ENCODE measurements around the gene GABRG3. TPM values are rescaled to one million over a fixed set of nuclear protein-coding genes. Genes with fewer than 3 reads are reported as not detected.

GABRG3 gene
- total and polyA plus RNA-seq, 12 donors = 0.08 to 1.1 (median 0.44) TPM; not detected in 5

- 78 to 81% (median 80%) methylated on average over 4 to 6 of the region's 6 CpGs for WGBS, 4 donors
- intact Hi-C loops (cut with DNase I) = no loop called here
Observed at GRCh38 chr15:27456807-27457206, 485.8 kb downstream of the GABRG3 start.

GRCh38 chr15:27457766-27458165, 486.8 kb downstream of the GABRG3 start:
- TF ChIP-seq, protein P1, sequence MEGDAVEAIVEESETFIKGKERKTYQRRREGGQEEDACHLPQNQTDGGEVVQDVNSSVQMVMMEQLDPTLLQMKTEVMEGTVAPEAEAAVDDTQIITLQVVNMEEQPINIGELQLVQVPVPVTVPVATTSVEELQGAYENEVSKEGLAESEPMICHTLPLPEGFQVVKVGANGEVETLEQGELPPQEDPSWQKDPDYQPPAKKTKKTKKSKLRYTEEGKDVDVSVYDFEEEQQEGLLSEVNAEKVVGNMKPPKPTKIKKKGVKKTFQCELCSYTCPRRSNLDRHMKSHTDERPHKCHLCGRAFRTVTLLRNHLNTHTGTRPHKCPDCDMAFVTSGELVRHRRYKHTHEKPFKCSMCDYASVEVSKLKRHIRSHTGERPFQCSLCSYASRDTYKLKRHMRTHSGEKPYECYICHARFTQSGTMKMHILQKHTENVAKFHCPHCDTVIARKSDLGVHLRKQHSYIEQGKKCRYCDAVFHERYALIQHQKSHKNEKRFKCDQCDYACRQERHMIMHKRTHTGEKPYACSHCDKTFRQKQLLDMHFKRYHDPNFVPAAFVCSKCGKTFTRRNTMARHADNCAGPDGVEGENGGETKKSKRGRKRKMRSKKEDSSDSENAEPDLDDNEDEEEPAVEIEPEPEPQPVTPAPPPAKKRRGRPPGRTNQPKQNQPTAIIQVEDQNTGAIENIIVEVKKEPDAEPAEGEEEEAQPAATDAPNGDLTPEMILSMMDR (IDR thresholded peaks at IDR 0.05) = no peak
- TF ChIP-seq POLR2A (IDR thresholded peaks at IDR 0.05) = no peak
- no peaks in the 10 kb centered on the region for H3K9me3 ChIP-seq (replicated peaks in 1 of 3)
- intact Hi-C loops (cut with DNase I) = no loop called here
- no peaks in the 10 kb centered on the region for H3K27me3 ChIP-seq
- H3K27ac ChIP-seq = no peak overlapping the region
- H3K36me3 ChIP-seq (replicated peaks in 1 of 2) = no peaks in the 10 kb centered on the region
- WGBS, 4 donors = 80 to 88% (median 84%) methylated on average over 6 of the region's 6 CpGs
- H3K4me3 ChIP-seq = no peak overlapping the region
- H3K4me1 ChIP-seq (replicated peaks in 1 of 2) = no peaks in the 10 kb centered on the region
- no peak for DNase-seq

More at GRCh38 chr15:27456807-27457206, 485.8 kb downstream of the GABRG3 start:
- no peak for DNase-seq
- H3K9me3 ChIP-seq (replicated peaks in 1 of 3) = no peaks in the 10 kb centered on the region
- H3K27ac ChIP-seq = no peak overlapping the region
- no peak for TF ChIP-seq POLR2A (IDR thresholded peaks at IDR 0.05)
- H3K4me3 ChIP-seq = no peak overlapping the region
- H3K36me3 ChIP-seq (replicated peaks in 1 of 2) = no peaks in the 10 kb centered on the region
- no peaks in the 10 kb centered on the region for H3K4me1 ChIP-seq (replicated peaks in 1 of 2)
- no peaks in the 10 kb centered on the region for H3K27me3 ChIP-seq

DNA sequence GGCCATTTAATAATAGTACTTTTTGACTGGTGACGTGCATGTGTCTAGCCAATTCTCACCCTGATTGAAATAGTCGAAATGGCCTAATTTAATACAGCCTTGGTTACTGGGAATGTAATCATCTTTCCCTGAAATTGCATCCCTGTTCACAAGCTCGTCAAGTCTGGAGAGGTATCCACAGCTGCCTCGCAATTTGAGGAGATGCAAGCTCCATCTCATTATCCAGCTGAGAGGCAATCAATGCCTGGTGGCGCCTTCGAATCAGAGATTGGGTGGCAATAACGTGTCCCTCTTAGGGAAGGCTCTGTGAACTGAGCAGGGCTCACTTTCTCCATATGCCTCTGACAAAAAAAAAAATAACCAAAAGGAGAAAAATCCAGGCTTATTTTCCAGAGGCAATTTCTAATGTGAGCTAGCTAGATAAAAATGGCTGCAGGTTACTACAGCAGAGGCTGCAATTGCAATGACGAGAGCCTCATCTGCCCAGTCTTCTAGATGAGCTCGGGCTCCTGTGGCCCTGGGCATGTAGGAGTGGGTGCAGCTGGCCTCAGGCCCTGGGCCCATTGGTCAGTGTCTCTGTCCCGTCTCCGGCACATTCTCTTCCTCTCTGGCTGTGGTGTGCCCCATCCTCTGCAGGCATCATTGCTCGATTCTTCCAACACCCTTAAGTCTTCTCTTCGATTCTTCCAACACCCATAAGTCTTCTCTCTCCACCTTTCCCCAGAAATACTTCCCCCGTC, 487.5 kb downstream of the GABRG3 start:
- Histone ChIP-seq H3K36me3 (replicated peaks in 1 of 2) (no peaks in the 10 kb centered on the region), H3K4me3 (no peak overlapping the region), H3K9me3 (replicated peaks in 1 of 3) (no peaks in the 10 kb centered on the region), H3K4me1 (replicated peaks in 1 of 2) (no peaks in the 10 kb centered on the region), H3K27me3 (no peaks in the 10 kb centered on the region), H3K27ac (no peak overlapping the region)
- TF ChIP-seq, protein P1 (IDR thresholded peaks at IDR 0.05) = no peak
- TF ChIP-seq POLR2A (IDR thresholded peaks at IDR 0.05) = no peak
- 74 to 81% (median 78%) methylated on average over 14 of the region's 14 CpGs for WGBS, 4 donors
- DNase-seq = no peak
- intact Hi-C loops (cut with DNase I) = no loop called here

GRCh38 chr15:27459836-27460235, 488.9 kb downstream of the GABRG3 start:
- no peaks in the 10 kb centered on the region for H3K27me3 ChIP-seq
- H3K4me3 ChIP-seq = no peak overlapping the region
- no peak overlapping the region for H3K27ac ChIP-seq
- H3K4me1 ChIP-seq (replicated peaks in 1 of 2) = no peaks in the 10 kb centered on the region
- no peaks in the 10 kb centered on the region for H3K36me3 ChIP-seq (replicated peaks in 1 of 2)
- 57 to 68% (median 65%) methylated on average over 4 of the region's 4 CpGs for WGBS, 4 donors
- DNase-seq = no peak
- TF ChIP-seq, protein P1 (IDR thresholded peaks at IDR 0.05) = no peak
- no peak for TF ChIP-seq POLR2A (IDR thresholded peaks at IDR 0.05)
- intact Hi-C loops (cut with DNase I) = no loop called here
- no peaks in the 10 kb centered on the region for H3K9me3 ChIP-seq (replicated peaks in 1 of 3)

DNA sequence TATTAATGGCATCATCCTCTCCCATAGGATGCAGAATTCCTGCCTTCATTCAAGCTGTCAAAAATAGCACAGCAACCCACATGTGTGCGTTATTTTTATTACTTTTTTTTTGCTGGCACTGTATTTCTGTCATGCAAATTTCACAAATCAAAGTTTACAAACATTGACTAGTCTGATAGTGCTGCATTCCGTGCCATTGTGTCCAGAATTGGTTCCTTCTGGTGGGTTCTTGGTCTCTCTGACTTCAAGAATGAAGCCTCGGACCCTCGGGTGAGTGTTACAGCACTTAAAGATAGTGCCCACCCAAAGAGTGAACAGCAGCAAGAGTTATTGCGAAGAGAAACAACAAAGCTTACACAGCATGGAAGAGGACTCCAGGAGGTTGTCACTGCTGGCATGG, 490.2 kb downstream of the GABRG3 start:
- Histone ChIP-seq H3K9me3 (replicated peaks in 1 of 3) (no peaks in the 10 kb centered on the region), H3K27ac (no peak overlapping the region), H3K36me3 (replicated peaks in 1 of 2) (no peaks in the 10 kb centered on the region), H3K4me1 (replicated peaks in 1 of 2) (no peaks in the 10 kb centered on the region), H3K27me3 (no peaks in the 10 kb centered on the region), H3K4me3 (no peak overlapping the region)
- DNase-seq = no peak
- 68 to 86% (median 76%) methylated on average over 5 of the region's 5 CpGs for WGBS, 4 donors
- intact Hi-C loops (cut with DNase I) = no loop called here
- TF ChIP-seq POLR2A (IDR thresholded peaks at IDR 0.05) = no peak
- TF ChIP-seq, protein P1 (IDR thresholded peaks at IDR 0.05) = no peak

Measured in adrenal gland (tissue), 12 donors.